GM18868 (cell line): ENCODE results near the gene C1orf116.

Experiments used
- ATAC-seq: cut with Tn5 transposase; IDR thresholded peaks from one replicate; pipeline ENCODE4 v1.9.1; 2021; ENCODE audit warnings: mild to moderate bottlenecking, moderate library complexity; ENCODE audit not compliant: unreplicated experiment

Gene C1orf116

DNA sequence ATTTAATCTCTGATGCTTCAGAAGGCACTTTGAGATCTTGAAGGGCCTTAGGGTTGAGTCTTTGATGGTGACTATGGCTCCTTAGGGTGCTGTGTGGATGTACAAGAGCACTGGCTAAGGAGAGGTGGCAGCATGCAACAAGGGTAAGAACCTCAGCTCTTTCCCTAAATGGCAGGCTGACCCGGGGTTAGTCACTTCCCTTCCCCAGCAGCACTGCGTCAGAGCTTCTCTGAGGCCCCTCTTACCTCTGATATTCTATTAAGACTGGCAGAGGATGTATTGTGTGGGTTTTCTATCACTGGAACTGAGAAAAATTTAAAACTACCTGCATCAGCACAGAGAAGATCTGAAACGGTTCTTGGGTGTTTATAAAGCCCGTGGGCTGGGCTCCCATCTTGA lies 11.8 kb downstream of the C1orf116 start:
- ATAC-seq, result no peak

DNA sequence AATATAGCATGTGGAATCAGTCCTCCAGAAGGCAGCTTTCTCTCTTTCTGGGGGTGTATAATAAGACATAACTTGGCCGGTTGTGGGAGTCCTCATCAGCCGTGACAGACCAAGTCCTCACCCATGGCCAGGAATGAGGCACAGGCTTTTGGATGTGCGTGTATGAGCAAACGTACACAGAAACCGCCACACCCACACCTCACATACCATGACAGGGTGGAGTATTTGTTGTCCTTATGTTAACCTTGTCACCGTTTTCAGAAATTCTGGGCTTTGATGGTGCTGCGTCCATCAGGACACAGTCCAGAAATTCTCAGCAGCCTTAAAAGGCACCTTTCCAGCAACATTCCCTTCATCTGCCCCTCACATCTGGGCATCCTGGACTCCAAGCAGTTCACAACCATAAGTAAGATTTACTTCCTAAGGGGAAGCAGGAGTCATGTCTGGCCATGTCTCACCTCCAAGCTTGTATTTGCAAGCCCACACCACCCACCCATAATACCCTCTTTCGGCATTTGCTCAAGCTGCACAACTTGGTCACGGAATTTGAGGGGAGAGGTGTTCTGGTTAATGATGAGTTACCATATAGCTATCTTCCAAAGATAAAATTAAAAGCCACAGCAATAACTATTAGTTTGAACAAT lies 12.4 kb downstream of the C1orf116 start:
- ATAC-seq, result no peak

- no peak for ATAC-seq
Measured at GRCh38 chr1:207019661-207020060, 12.9 kb downstream of the C1orf116 start.

DNA sequence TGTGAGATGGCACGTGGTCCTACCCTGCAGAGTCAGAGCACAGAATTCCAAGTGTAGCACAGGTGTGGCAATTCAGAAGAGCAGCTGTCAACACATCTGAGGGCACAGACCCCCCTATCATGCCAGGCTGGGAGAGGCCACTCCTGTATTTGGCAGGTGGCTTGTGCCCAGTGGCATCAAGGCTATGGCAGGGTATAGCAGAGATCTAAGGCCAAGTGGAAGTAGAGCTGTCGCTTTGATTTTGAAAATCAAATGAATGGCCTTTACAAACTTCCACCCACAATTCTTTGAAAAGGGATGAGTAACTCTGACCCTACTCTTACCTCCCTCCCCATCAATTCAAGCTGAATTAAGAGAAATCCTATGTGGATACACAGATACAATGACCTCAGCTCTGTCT lies 13.4 kb downstream of the C1orf116 start:
- ATAC-seq, result no peak

DNA sequence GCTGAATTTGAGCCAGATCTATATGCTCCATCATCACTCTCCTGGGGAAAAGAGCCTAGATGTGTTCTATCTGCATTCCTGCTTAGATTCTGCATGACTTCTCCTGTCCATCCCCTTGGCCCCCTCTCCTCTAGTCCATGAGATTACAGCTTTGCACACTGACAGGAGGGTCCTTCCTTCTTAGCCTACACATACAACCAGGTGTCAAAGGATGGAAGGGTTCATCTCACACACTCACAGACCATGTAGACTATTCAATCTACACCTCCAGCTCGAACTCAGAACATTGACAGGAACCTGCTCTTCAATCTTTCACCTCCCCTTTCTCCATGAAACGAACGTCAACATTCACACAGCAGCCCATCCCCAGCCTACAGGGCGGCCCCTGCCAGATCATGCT lies 13.8 kb downstream of the C1orf116 start:
- ATAC-seq, result no peak

- no peak for ATAC-seq
Measured at GRCh38 chr1:207017615-207018559, 14.7 kb downstream of the C1orf116 start.

- ATAC-seq, result no peak
Measured at GRCh38 chr1:207015791-207016190, 16.8 kb downstream of the C1orf116 start.

DNA sequence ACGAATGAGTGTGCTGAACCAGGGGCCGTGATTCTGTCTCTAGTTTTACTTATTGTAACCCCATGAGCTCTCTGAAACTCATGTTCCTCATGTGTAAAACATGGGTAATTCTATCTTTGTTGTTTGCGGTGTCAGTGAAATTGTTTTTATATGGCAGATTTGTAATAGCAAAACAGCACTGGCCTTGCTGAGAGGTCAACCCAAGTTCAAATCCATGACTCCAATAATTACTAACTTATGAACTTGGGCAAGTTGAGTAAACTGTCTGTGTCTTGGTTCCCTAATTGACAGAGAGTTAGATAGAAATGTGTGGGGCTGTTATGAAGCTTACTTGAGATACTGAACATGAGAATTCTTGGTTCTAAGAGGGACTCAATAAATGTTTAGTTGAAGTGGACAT lies 17.8 kb downstream of the C1orf116 start:
- no peak for ATAC-seq

- no peak for ATAC-seq
Measured at GRCh38 chr1:207013321-207014085, 19.1 kb downstream of the C1orf116 start.

DNA sequence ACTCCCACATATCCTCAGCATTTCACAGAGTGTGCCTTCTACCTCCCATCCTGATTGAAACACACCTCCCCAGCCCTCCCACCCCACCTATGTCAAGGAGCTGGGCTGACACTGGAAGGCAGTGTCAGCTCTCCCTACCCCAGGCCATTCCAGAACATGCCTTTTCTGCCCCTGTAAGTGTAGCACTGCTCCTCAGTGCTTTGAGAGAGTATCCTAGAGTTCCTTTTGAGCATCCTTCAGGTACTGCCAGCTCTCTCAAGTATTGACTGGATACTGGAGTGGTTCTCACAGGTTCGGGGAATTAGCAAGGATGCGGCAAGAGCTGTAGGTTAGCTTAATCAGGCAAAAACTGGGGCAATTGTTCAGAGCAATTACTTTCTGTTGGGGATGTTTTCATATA lies 21.8 kb downstream of the C1orf116 start:
- no peak for ATAC-seq

- ATAC-seq, result no peak
Measured at GRCh38 chr1:207009945-207010344, 22.6 kb downstream of the C1orf116 start.

- ATAC-seq, result no peak
Measured at GRCh38 chr1:207009182-207009850, 23.2 kb downstream of the C1orf116 start.

DNA sequence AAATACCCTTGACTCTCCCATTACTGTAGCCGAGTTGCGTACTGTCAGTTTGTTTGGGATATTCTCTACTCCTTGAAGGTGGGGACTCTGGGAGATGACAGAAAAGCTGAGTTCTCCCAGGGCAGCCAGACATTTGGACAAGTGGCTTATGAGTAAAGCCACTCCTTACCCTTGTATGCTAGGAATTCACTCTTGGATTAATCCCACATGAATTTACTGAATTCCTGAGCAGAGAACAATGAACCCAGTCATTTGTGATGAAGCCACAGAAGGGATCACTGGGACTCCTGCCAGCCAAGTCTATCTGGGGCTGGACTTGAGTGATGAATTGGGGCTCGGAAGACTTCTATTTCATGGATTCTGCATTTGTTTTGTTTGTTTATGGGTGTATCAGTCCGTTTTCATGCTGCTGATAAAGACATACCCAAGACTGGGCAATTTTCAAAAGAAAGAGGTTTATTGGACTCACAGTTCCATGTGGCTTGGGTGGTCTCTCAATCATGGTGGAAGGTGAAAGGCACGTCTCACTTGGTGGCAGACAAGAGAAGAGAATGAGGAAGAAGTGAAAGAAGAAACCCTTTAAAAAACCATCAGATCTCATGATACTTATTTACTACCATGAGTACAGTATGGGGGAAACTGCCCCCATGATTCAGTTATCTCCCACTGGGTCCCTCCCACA lies 25.1 kb downstream of the C1orf116 start:
- ATAC-seq, result no peak

DNA sequence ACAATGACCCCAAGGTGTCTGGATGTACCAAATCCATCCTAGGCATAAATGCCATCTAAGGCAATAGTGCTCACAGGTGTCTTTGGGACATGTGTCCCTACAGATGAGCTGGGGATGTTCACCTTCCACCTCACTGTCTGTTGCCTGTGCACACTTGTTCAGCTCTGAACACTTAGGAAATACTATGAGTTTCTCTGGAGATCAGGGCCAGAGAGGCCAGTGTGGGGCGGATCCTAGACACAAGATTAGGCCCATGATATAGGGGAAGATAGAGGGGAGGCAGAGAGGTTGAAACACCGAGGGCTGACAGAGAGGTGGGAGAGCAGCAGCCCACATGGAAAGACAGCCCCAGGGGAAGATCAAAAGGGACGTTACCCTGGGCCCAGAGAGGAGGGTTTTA lies 25.6 kb downstream of the C1orf116 start:
- ATAC-seq, result no peak

DNA sequence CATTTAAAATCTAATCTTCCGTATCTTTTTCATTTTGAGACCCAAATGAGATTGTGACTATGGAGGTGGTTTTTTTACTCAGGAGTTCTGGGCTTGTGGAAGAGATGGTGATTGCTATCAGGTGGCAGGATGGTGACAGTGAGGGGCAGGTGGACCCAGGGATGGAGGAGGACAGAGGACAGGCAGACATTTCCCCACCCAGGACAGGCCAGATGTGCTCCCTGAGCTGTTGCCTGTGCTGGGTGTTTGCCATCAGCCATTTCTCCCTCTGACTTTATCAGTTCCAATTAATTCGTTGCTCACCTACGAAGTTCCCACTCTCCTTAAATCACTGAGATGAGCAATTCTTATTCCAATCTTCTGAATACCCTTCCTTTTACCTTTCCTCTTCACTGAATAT lies 26.5 kb downstream of the C1orf116 start:
- ATAC-seq, result no peak

DNA sequence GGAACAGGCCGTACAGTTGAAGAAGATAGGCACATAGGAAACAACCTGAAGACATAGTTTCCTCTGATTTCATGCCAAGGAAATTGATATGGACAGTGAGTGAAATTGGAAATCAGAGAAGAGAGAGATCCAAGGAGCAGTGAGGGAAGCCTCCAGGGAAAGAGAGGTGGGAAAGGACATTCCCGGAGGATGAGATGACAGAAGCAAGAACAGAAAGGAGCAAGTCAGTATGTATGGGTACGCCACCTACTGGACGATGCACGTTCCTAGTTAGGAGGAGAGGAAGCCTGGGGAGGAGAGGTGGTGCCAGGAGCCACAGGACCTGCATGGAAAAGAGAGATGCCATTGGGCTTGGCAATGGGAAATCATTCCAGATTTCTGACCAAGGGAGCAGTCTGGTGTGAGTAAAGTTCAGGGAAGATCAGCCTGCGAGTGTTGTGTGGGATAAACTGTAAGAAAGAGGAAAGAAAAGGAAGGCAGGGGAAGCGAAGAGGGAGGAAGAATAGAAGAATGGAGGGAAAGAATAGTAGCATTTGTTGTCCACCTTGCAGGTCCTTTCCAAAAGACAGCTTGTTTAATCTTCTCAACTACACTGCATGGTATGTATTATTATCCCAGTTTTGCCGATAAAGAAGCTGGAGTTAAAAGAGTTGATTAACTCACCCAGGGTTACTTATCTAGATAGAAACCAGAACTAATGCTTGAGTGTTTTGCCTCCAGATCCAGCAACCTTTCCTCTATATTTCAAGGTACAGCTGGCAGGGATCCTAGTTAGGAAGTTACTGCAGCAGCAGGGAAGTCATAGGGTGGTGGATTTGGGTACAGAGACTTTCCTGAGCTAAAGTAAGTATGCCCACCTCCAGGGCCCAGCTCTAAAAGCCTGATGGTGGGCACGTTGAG lies 27.4 kb downstream of the C1orf116 start:
- no peak for ATAC-seq

DNA sequence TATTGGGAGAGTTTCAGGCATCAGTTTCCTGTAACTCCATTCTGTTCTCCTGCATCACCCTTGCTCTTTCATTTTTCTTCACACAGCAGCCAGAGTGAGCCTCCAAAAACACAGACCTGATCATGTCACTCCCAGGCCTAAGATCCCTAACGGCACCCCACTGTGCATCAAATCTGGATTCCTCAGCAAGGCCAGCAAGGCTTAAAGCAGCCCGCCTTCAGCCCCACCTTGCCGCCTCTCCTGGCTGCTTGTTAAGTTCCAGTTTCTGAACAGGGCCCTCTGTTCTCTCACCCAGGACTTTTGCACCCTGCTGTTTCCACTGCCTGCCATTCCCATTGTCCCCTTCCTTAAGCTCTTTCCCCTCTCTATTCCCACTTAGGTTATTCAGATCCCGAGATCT lies 29.3 kb downstream of the C1orf116 start:
- ATAC-seq, result no peak

DNA sequence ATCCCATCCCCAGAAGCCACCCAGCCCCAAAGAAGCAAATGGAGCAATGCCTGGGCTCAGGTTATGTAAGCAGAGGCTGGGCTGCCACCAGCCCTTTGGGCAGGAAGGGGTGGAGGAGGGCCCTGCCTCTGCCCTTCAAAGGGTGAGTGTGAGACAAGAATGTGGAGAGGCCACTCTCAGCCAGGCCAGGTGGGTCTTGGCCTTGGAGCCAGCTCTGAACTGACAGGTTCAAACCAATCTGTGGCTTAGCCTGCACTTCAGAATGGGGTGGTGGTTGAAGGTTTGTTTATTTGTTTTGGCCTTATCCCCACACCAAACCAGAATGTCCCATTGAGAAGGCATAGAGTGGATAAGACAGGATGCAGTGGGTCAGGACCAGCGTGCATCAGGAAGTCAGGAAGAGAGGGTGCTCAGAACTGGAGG lies 29.8 kb downstream of the C1orf116 start:
- ATAC-seq, result no peak

DNA sequence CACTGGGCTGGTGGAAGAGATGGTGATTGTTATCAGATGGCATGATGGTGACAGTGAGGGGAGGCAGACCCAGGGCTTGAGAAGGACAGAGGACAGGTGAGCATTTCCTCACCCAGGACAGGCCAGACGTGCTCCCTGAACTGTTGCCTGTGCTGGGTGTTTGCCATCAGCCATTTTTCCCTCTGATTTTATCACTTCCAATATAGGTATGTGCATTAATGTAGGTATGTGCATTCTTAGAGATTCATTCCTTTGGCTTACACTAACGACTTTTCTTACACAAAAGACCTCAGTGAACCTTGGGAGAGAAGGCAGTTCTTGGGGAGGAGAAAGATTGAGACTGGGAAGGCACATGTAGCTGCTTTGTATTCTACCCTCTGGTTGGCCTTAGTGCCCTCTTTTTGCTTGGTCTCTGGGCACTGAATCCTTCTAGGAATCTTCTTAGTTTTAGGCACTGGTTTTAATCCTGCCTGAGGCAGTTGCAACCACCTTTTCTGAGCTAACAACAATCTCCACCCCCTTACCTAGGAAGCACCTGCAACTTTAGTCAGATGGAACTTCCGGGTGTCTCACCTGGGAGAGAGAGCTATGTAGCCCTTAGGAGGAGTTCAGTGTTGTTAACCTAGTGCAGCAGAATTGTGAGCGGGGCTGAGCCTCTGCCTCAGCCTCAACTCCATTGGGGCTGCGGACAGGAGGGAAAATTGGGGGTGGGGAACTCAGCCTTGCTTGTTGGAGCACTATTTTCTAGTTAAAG lies 30.9 kb downstream of the C1orf116 start:
- ATAC-seq, result no peak
